GM18498 (cell line): ENCODE data around the gene SLC35E4.
"Not testable (repeated sequence)": the region's sequence is repeated elsewhere in the genome, so short reads cannot be mapped to it uniquely, and the experiment has no call there.

Source experiments
- ATAC-seq: cut with Tn5 transposase; IDR thresholded peaks from one replicate; pipeline ENCODE4 v1.9.1; 2021; ENCODE audit warnings: mild to moderate bottlenecking, moderate library complexity; ENCODE audit not compliant: unreplicated experiment

Gene SLC35E4

DNA sequence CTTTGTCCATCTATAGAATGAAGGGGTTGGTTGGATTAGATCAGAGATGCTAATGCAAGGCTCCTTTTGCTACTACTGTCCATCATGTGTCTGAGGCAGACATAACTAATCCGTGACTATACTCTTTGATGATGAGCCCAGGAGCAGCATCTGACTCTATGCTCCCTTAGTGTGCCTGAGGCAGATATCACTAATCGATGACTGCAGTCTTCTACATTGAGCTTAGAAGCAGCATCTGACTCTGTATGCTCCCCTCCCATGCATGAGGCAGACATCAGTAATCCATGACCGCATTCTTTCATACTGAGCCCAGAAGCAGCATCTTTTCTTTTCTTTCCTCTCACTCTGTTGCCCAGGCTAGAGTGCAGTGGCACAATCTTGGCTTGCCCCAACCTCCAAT is 24.4 kb upstream of the SLC35E4 start:
- no peak for ATAC-seq

- no peak for ATAC-seq
These were observed 22.8 kb upstream of the SLC35E4 start for GRCh38 chr22:30612789-30613188.

GRCh38 chr22:30614268-30614667 is 21.3 kb upstream of the SLC35E4 start:
- ATAC-seq = no peak

GRCh38 chr22:30614879-30615278 is 20.7 kb upstream of the SLC35E4 start:
- ATAC-seq = no peak

GRCh38 chr22:30615543-30615954 is 20.0 kb upstream of the SLC35E4 start:
- no peak for ATAC-seq

- ATAC-seq = no peak
These were observed 17.8 kb upstream of the SLC35E4 start for GRCh38 chr22:30617819-30618218.

DNA sequence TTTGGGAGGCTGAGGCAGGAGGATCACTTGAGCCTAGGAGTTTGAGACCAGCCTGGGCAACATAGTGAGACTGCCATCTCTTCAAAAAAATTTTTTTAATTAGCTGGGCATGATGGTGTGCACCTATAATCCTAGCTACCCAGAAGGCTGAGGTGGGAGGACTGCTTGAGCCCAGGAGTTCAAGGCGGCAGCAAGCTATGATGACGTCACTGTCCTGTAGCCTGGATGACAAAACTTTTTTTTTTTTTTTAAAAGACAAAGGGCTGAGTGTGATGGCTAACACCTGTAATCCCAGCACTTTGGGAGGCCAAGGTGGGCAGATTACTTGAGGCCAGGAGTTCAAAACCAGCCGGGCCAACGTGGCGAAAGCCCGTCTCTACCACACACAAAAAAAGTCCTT is 15.7 kb upstream of the SLC35E4 start:
- ATAC-seq = not testable (repeated sequence)

- ATAC-seq = no peak
These were observed 9.2 kb upstream of the SLC35E4 start for GRCh38 chr22:30626413-30626812.

DNA sequence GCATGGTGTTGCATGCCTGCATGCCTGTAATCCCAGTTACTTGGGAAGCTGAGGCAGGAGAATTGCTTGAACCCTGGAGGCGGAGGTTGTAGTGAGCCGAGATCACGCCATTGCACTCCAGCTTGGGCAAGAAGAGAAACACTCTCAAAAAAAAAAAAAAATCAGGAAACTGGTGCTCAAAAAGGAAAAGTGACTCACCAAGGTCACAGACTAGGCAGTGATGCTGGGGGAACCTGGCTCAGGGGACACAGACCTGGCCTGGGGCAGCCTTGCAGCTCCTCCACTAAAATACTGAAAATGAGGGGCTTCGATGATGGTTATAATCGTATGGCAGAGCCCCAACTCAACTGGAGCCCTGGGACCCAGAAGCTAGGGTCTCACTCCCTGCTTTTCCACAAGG is 8.1 kb upstream of the SLC35E4 start:
- no peak for ATAC-seq

DNA sequence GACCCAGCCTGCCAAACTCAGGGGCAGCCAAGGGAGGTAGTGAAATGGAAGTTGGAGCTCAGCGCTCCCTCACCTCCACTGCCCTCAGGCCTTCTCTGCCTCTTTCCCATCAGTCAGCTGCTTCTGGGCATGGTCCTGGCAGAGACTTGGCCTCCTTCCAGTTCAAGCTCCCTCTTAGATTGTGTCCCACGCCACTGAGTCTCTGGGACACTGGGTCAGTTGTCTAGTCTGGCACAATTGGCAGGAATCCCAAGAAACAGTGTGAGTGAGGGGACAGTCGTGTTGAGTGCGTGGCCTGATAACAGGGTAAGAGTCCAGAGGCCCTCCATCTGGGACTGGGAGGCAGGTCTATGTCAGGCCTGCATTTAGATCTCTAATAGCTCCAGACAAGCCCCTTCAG is 7.1 kb upstream of the SLC35E4 start:
- ATAC-seq = no peak

GRCh38 chr22:30631469-30631868 is 4.1 kb upstream of the SLC35E4 start:
- ATAC-seq = not testable (repeated sequence)

DNA sequence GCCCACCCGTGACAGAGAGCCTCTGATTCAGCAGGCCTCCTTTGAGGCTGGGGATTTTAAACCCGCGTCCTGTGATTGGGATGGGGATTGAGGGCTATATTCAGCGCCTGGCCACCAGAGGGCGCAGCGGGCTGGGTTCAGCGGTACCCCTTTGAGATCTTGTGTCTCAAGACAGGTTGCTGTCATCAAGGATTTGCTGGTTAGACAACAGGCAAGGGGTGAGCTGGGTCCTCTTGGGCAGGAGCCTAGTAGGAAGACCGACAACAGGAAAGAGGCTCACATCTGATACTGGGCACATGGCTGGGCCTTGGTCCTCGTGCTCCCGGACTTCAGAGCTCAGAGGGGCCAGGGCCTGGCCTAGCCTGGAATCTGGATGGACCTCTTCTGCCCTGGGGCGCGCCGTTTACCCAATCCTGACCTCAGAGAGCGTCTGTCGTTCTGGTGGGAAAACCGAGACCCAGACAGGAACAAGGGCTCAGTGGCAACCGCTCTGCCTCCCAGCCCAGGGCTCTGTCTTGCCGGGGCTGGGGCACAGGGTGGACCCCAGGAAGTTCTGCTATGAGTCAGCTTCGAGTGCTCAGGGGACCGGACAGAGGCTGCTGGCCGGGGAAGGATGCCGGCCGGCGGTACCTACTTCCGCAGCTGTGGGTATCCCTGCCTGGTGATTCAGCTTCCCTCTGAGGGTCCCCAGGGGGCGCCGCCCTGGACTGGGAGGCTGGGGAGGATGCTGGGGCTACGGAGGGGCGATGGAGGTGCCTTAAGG is 929 bp upstream of the SLC35E4 start:
- peak; percentile 40 for ATAC-seq

DNA sequence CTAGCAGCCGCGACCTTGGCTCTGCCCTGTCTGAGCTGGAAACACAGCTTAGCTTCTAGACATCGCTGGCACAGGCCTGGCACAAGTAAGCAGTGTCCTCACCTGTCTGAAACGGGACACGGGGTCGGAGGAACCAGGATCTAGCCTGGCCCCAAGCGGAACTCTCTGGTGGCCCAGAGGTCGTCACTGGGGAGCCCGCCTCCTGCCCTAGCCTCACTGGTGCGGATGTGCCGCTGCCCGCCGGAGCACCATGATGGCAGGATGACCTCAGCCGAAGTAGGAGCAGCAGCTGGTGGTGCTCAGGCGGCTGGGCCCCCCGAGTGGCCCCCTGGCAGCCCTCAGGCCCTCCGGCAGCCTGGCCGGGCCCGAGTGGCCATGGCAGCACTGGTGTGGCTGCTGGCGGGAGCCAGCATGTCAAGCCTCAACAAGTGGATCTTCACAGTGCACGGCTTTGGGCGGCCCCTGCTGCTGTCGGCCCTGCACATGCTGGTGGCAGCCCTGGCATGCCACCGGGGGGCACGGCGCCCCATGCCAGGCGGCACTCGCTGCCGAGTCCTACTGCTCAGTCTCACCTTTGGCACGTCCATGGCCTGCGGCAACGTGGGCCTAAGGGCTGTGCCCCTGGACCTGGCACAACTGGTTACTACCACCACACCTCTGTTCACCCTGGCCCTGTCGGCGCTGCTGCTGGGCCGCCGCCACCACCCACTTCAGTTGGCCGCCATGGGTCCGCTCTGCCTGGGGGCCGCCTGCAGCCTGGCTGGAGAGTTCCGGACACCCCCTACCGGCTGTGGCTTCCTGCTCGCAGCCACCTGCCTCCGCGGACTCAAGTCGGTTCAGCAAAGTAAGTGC is 871 bp downstream of the SLC35E4 start:
- peak; percentile 8 for ATAC-seq

- no peak for ATAC-seq
These were observed 2.1 kb downstream of the SLC35E4 start for GRCh38 chr22:30637701-30638114.

GRCh38 chr22:30640361-30640760 is 4.8 kb downstream of the SLC35E4 start:
- no peak for ATAC-seq

DNA sequence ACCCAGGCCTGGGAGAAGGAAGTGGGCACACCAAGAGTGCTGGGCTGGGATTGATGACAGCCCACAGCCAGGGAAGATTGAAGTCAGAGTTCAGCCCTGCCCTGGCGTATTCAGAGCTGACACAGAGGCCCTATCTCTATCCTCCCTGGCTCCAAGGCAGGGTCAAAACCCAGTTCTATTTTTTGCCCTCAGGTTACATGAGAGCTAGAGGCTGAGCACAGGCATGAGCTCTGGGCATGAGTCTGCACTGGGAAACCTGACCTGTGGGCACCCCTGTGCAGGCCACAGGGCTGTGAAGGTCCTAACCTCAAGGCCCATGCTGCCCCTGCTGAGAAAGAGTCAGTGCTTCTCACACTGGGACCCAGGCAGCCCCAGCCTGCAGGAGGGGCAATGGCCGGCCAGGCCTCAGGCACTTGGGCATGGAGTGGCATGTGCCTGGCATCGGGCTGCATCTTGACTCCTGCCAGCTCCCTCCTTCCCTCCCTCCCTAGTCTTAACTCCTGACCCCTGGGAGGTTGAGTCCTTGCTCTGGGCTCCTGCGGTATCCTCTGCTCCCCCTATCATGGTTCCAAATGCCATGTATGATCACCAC is 5.4 kb downstream of the SLC35E4 start:
- no peak for ATAC-seq

DNA sequence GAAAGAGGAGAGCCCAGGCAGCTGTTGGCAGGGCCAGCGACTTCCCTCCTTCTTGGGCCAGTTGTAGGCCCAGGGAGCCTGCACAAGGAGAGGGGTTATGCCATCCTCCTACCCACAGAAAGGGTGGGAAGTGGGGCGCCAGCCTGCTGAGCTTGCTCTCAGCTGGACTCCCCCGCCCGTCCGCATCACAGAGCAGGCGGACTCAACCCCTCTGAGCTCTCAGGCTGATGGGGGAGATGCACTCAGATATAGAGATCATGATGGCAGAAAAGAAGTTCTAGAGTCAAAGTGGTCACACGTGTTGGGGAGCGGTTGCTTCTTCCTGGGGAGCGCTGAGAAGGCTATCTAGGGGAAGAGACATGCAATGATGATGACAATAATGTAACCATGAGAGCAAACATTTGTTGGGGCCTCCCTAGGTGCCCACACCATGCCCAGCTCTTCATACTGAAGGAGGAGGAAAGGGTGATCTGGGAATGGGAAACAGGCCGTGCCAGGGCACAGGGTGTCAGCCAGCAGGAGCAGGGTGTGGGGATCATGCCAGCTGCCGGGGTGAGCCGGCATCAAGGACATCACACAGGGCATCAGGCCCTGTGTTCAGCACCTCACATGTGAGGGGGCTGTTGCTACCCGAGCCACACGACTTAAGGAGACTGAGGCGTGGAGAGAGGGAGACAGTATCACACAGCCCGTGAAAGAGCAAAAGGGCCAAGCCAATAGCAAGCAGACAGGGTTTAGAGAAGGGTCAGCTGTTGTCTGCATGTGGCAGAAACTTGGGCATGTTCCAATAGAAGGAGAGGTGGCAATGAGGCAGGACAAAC is 7.7 kb downstream of the SLC35E4 start:
- ATAC-seq = no peak

GRCh38 chr22:30646518-30647160 is 11.1 kb downstream of the SLC35E4 start:
- no peak for ATAC-seq

GRCh38 chr22:30647536-30647935 is 12.0 kb downstream of the SLC35E4 start:
- ATAC-seq = no peak

DNA sequence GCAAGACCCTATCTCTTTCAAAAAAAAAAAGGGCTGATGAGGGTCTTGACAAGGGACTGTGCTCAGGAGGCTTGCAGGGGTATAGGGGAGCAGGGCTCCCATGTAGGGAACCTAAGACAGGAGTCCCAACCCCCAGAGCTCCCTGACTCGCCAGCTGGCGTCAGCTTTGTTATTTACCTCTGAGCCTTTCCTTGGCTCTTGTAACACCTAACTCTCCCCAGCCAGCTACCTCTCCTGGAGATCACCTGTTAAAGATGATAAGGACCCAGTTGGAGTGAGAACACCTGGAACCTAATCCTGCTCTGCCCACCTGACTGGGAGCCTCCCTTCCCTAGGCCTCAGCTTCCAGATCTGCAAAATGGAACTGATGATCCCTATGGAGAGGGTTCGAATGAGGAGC is 13.2 kb downstream of the SLC35E4 start:
- no peak for ATAC-seq
